Measurements from ENCODE around the gene AP2A2.

- TF ChIP-seq CTCF (tag by site-specific recombination; IDR thresholded peaks at IDR 0.05) (no peak; the same call in 1 of the 2 replicates), TCF7L2 (IDR thresholded peaks at IDR 0.05; ENCODE audit: borderline replicate concordance, low read depth, low read length) (no peak), ZNF112 (tag by site-specific recombination; IDR thresholded peaks at IDR 0.05) (no peak), ZNF223 (tag by site-specific recombination; IDR thresholded peaks at IDR 0.05) (no peak), KLF16 (tag by site-specific recombination; IDR thresholded peaks at IDR 0.05) (no peak), ZBTB44 (tag by site-specific recombination; IDR thresholded peaks at IDR 0.05) (no peak), MYNN (tag by site-specific recombination; IDR thresholded peaks at IDR 0.05; ENCODE audit: borderline replicate concordance) (no peak), WT1 (tag by site-specific recombination; IDR thresholded peaks at IDR 0.05) (no peak)
Measured at GRCh38 chr11:898143-898511, 27.5 kb upstream of the AP2A2 start.
